T47D (cell line): Measurements from ENCODE around the gene CRADD.

Experiments used
- DNase-seq, 2 experiments: peaks; one replicate each; pipeline versions ENCODE4 v3.0.0 to v3.0.0-alpha.2; 2011 to 2012; ENCODE audit warnings: low read depth in 1 of 2, low spot score in 1 of 2
- JUND ChIP-seq: IDR thresholded peaks from 2 replicates; pipeline ENCODE4 v1.6.1; 2012; ENCODE audit warnings: low read depth
- in situ Hi-C: cut with HindIII; loops from 2 replicates; pipeline ENCODE4 v1.10.0; 2016; ENCODE audit warnings: low sequenced_read_pairs, low pct_unique_long_range_greater_than_20kb

Gene CRADD

GRCh38 chr12:93902192-93902591 lies 225.0 kb downstream of the CRADD start:
- TF ChIP-seq JUND = no peak
- DNase-seq = no peak
- in situ Hi-C loops = no loop called here

- TF ChIP-seq JUND = no peak
- no peak for DNase-seq
- in situ Hi-C loops = no loop called here
These were observed 225.8 kb downstream of the CRADD start for GRCh38 chr12:93902736-93903562.

- in situ Hi-C loops = no loop called here
- no peak for TF ChIP-seq JUND
- DNase-seq = no peak
These were observed 226.9 kb downstream of the CRADD start for GRCh38 chr12:93904124-93904523.

- no peak for DNase-seq
- in situ Hi-C loops = no loop called here
- no peak for TF ChIP-seq JUND
These were observed 231.1 kb downstream of the CRADD start for GRCh38 chr12:93908264-93908663.

GRCh38 chr12:93908846-93909567 lies 231.8 kb downstream of the CRADD start:
- no peak for TF ChIP-seq JUND
- DNase-seq = no peak
- in situ Hi-C loops = no loop called here

- in situ Hi-C loops = no loop called here
These were observed 234.2 kb downstream of the CRADD start for GRCh38 chr12:93911396-93911795.

GRCh38 chr12:93912086-93912733 lies 235.0 kb downstream of the CRADD start:
- no peak for TF ChIP-seq JUND
- no peak for DNase-seq
- in situ Hi-C loops = no loop called here

More at GRCh38 chr12:93911396-93911795, 234.2 kb downstream of the CRADD start:
- no peak for DNase-seq
- no peak for TF ChIP-seq JUND

GRCh38 chr12:93913845-93914244 lies 236.7 kb downstream of the CRADD start:
- no peak for DNase-seq
- in situ Hi-C loops = no loop called here

GRCh38 chr12:93914281-93914680 lies 237.1 kb downstream of the CRADD start:
- DNase-seq = no peak
- no peak for TF ChIP-seq JUND
- in situ Hi-C loops = no loop called here

More at GRCh38 chr12:93913845-93914244, 236.7 kb downstream of the CRADD start:
- no peak for TF ChIP-seq JUND

GRCh38 chr12:93915411-93915810 lies 238.2 kb downstream of the CRADD start:
- no peak for TF ChIP-seq JUND
- no peak for DNase-seq
- in situ Hi-C loops = no loop called here

GRCh38 chr12:93916402-93916801 lies 239.2 kb downstream of the CRADD start:
- TF ChIP-seq JUND = no peak
- in situ Hi-C loops = no loop called here
- no peak for DNase-seq

- in situ Hi-C loops = no loop called here
- DNase-seq = no peak
- TF ChIP-seq JUND = no peak
These were observed 241.1 kb downstream of the CRADD start for GRCh38 chr12:93918262-93918661.

GRCh38 chr12:93918900-93919299 lies 241.7 kb downstream of the CRADD start:
- no peak for TF ChIP-seq JUND
- in situ Hi-C loops = no loop called here
- no peak for DNase-seq
